Germinal center (tissue), 1 donor: ENCODE data around the gene SRP68.
"Not testable (repeated sequence)": the region's sequence is repeated elsewhere in the genome, so short reads cannot be mapped to it uniquely, and the experiment has no call there.

Experiments
- DNase-seq: peaks from one replicate; pipeline ENCODE4 v3.0.0; 2012; ENCODE audit warnings: mixed read lengths, low spot score

The SRP68 gene

GRCh38 chr17:76044475-76045007, 27.8 kb downstream of the SRP68 start:
- not testable (repeated sequence) for DNase-seq

DNA sequence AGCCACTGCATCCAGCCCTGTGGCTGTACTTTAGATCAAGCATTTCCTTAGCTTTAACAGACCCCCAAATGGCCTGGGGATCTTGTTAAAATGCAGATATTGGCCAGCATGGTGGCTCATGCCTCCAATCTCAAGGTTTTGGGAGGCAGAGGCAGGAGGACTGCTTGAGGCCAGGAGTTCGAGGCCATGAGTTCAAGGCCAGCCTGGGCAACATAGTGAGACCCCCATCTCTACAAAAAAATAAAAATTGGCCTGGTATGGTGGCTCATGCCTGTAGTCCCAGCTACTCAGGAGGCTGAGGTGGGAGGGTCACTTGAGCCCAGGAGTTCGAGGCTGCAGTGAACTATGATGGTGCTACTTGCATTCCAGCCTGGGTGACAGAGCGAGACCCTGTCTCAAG, 29.4 kb downstream of the SRP68 start:
- not testable (repeated sequence) for DNase-seq

GRCh38 chr17:76040376-76040775, 31.9 kb downstream of the SRP68 start:
- DNase-seq, result no peak

- DNase-seq, result no peak
Observed at GRCh38 chr17:76039121-76039520, 33.2 kb downstream of the SRP68 start.

DNA sequence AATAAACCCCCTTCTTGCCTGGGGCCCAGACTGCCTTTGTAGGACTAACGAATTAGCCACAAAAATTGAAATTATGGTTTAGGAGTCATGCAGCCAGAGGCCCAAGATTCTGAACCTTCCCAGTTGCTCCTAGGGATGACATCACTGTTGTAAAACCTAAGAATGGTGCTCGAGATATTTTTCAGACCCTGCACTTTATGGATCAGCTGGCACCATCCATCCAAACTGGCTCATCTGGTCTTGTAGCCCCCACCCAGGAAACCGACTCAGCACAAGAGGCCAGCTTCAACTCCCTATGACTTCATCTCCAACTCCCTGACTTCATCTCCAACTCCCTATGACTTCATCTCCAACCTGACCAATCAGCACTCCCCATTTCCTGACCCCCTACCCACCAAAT, 34.3 kb downstream of the SRP68 start:
- DNase-seq, result no peak

- DNase-seq, result no peak
Observed at GRCh38 chr17:76036497-76037261, 35.6 kb downstream of the SRP68 start.

GRCh38 chr17:76034428-76035350, 37.6 kb downstream of the SRP68 start:
- DNase-seq, result no peak

DNA sequence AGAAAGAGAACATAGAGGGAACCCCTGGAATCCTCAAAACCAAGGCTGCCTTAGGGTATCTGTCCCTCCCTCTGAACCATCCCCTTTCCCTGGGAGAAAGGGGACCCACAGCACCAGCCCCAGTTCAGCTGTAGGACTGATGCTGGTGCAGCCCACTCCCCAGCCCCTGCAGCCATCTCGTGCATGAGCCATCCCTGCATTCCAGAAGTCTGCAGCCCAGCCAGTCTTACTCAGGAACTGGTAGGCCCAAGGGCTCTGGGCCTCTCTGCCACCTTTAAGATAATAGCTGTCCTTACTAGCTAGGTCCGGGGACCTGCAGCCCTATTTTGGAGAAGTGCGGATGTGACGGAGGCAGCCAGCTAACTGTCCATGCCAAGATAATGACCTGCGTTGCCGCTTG, 39.2 kb downstream of the SRP68 start:
- DNase-seq, result no peak

DNA sequence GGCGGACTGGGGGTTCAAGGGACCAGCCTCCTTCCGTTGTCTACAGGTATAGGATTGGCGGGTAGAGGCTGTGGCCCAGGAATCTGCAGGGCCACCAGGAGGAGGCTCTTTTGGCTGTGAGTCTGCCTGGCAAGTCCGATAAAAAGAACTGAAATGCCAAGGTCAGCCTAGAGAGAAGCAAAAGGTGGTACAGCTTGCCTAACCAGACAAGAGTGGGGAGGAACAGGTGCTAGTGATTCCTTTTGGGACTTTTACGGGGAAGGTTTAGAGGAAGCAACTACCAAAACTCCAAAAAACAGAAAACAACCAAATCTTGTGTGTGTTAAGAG, 39.6 kb downstream of the SRP68 start:
- DNase-seq, result no peak

GRCh38 chr17:76032073-76032779, 40.1 kb downstream of the SRP68 start:
- no peak for DNase-seq

DNA sequence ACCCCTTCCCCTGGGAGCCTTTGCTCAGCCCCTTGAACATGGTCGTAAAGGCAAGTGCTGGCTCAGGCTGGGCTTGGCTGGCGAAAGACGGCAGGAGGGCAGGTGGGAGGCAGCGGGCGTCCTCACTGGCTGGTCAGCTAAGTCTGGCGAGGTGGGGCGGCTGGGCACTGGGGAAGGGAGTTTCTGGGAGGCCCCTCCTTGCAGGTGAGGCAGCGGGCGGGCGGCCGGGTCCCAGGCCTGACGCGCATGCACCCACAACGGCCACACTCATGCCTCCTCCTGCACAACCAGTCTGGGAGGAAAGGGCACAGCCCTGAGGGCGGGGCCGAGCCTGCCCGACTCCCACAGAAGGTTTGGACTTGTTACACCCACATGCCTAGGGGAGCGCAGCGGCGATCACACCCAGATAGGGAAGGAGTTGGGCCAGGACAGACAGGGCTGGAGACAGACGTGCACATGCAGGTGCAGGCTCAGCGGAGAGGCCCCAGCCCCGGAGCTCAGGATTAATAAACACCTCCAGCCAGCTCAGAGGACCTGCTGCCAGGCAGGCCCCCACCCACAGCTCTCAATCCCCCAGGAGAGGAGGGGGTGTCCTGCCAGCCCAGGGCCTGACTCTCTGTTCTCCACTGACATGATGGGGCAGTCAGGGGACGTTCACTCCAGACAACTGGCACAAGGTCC, 45.0 kb downstream of the SRP68 start, which contains the start of gene EVPL:
Gene EVPL, minus strand, starts transcription at position 148 of the 681 bp plus-strand sequence. Its CDS starts 108 bp downstream, at position 40.
- no peak for DNase-seq

DNA sequence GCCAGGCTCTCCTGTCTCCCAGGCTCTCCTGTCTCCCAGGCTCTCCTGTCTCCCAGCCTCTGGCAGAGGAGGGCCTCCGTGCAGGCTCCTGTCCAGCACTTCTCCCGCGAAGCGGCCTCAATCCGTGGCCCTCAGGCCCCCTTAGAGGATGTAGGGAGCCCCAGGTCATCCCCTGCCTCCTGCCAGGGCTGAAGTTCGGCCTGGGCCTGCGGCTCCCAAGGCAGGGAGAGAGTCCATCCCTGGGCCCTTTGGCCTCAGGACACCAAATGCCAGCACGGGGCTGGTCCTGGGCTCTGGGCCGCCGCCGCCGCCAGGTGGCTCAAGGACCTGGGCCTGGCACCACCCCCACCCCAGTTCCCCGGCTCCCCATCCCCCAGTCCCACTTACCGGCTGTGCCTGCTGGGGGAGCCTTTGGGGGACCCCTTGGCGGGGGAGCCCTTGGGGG, 45.6 kb downstream of the SRP68 start:
- no peak for DNase-seq

- no peak for DNase-seq
Observed at GRCh38 chr17:76025294-76025693, 47.0 kb downstream of the SRP68 start.

DNA sequence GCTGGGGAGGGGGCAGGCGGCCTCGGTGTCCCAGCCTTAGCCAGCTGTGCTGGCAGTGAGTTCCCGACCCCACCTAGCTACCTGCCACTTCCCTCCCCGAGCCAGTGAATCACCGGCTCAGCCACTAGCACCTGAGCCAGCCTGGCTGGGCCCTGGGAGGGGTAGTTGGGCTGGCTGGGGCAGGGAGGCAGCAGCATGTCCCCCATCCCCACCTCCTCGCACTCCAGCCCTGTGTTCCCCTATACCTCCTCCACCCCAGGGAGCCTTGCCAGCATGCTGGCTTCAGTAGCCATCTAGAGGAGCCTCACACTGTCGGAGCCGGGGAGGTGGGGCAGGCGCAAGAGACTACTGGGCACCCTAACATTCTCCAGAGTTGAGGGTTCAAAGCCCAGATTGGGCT, 48.0 kb downstream of the SRP68 start:
- DNase-seq, result no peak

DNA sequence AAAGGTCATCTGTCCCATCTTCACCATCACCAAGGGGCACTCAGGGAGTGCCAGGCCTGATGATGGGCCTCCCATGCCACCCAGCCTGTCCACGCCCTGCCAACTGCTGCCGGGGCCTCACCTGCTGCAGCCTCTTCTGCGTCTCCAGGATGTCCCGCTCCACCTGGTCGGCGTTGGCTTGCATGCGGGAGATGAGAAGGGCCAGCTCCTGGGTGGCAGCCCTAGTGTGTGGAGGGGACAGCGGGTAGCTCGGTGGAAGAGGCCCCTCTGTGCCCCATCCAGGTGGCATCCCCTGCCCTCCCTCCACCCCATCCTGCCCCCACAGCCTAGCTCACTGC, 48.4 kb downstream of the SRP68 start:
- no peak for DNase-seq

GRCh38 chr17:76022973-76023899, 49.1 kb downstream of the SRP68 start:
- no peak for DNase-seq

GRCh38 chr17:76022285-76022684, 50.0 kb downstream of the SRP68 start:
- DNase-seq, result no peak

DNA sequence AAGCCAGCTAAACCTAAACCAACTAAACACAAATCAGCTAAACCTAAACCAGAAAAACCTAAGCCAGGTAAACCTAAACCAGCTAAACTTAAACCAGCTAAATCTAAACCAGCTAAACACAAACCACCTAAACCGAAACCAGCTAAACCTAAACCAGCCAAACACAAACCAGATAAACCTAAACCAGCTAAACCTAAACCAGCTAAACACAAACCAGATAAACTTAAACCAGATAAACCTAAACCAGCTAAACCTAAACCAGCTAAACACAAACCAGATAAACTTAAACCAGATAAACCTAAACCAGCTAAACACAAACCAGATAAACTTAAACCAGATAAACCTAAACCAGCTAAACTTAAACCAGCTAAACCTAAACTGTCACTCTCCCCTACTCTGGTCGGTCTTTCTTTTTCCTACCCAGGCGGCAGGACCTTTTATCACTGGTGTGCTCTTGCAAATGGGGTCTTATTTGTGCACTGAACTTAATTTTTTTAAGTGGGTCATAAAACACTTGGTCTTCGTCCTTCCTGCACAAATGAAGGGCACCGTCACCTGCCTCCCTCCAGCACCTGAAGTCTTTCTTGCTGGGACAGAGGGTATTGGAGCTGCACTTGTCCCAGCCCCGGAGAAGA, 52.4 kb downstream of the SRP68 start:
- DNase-seq, result no peak

GRCh38 chr17:76018801-76019200, 53.5 kb downstream of the SRP68 start:
- DNase-seq, result no peak

GRCh38 chr17:76018340-76018680, 54.0 kb downstream of the SRP68 start:
- DNase-seq, result no peak
